ENCODE measurements around the gene AOC3. TPM values are rescaled to one million over a fixed set of nuclear protein-coding genes. Genes with fewer than 3 reads are reported as not detected.

The AOC3 gene
- total RNA-seq = 10 to 100 TPM in 1 of 4 donors, 1 to 10 TPM in 3; 4.7 to 11.2 (median 8.1) TPM

GRCh38 chr17:42850954-42851353, at the start of gene AOC3:
Gene AOC3, plus strand, starts transcription at chr17:42851199. Its CDS starts 145 bp downstream, at chr17:42851344.
- no peak for TF ChIP-seq POLR2A (IDR thresholded peaks at IDR 0.05)
- TF ChIP-seq, protein P1, sequence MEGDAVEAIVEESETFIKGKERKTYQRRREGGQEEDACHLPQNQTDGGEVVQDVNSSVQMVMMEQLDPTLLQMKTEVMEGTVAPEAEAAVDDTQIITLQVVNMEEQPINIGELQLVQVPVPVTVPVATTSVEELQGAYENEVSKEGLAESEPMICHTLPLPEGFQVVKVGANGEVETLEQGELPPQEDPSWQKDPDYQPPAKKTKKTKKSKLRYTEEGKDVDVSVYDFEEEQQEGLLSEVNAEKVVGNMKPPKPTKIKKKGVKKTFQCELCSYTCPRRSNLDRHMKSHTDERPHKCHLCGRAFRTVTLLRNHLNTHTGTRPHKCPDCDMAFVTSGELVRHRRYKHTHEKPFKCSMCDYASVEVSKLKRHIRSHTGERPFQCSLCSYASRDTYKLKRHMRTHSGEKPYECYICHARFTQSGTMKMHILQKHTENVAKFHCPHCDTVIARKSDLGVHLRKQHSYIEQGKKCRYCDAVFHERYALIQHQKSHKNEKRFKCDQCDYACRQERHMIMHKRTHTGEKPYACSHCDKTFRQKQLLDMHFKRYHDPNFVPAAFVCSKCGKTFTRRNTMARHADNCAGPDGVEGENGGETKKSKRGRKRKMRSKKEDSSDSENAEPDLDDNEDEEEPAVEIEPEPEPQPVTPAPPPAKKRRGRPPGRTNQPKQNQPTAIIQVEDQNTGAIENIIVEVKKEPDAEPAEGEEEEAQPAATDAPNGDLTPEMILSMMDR (IDR thresholded peaks at IDR 0.05) = no peak
- intact Hi-C loops (cut with DNase I; ENCODE audit: low total_unique reads) = no loop called here
- WGBS, 2 donors = 42 to 45% methylated on average over 9 of the region's 9 CpGs
- no peak within 1 kb of the TSS for H3K4me3 ChIP-seq (ENCODE audit: low read depth, poor library complexity, severe bottlenecking)
- DNase-seq (ENCODE audit: low spot score in 2 of 2) = peak in 1 of 2 donors; percentile 85

DNA sequence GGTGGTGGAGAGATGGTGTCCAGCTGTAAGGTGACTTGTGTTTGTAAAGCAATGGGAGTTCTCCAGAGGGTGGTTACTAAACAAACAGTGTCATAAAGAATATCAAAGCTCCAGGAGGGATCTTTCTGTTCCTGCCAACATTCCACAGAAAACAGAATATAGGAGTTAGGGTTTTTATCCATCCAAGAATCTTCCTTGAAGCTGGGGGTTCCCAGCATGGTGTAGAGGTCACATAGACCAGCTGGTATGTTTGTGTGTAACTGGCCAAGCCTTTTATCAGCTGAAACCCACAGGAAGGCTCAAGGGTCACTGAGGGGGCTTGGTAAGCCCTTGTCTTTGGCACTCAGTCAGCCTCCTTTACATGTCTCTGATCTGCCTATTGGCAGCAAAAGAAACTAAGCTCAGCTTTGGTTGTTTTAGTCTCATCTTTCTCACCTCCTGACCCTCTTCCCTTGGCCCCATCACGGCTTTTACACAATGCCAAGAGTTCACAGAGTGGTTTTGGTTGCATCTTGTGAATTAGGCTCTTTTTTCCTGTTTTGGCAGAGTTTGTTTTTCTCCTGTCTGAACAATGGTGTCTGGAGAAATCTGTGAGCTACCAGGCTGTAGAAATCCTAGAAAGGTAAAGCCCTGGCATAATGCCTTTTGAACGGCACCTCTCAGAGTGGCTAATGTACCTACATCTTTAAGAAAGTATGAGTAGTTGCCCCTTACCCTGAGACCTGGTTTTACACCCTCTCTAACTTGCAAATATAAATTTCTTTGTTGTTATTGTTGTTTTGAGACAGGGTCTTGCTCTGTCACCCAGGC, 47.7 kb upstream of the AOC3 start:
- WGBS, 2 donors = 66 to 81% methylated on average over 2 of the region's 2 CpGs
- no peak for TF ChIP-seq POLR2A (IDR thresholded peaks at IDR 0.05)
- TF ChIP-seq, protein P1 (IDR thresholded peaks at IDR 0.05) = no peak
- DNase-seq (ENCODE audit: low spot score in 2 of 2) = no peak
- intact Hi-C loops (cut with DNase I; ENCODE audit: low total_unique reads) = no loop called here
- H3K4me3 ChIP-seq (ENCODE audit: low read depth, poor library complexity, severe bottlenecking) = no peak overlapping the region

DNA sequence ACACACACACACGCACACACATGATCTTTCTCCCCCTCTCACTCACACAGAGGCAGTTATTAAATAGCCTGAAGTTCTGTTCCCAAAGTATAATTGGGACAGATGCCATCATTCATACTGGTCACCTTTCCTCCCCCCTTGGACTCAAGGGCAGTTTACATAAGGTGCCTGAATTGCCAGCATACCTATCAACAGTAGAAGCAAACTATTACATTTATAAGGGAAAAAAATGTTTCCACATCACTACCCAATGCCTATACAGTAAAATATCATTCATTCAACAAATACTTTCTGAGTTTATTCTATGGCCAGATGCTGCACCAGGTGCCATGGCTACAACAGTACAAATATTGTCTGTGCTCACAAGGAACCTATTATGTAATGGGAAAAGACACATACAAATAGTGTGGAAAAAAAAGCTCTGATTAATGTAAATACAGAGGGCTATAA, 46.1 kb upstream of the AOC3 start:
- TF ChIP-seq, protein P1 (IDR thresholded peaks at IDR 0.05) = no peak
- no peak for TF ChIP-seq POLR2A (IDR thresholded peaks at IDR 0.05)
- intact Hi-C loops (cut with DNase I; ENCODE audit: low total_unique reads) = no loop called here
- WGBS, 2 donors = 85 to 93% methylated on average over 1 of the region's 1 CpG
- no peak overlapping the region for H3K4me3 ChIP-seq (ENCODE audit: low read depth, poor library complexity, severe bottlenecking)
- no peak for DNase-seq (ENCODE audit: low spot score in 2 of 2)

DNA sequence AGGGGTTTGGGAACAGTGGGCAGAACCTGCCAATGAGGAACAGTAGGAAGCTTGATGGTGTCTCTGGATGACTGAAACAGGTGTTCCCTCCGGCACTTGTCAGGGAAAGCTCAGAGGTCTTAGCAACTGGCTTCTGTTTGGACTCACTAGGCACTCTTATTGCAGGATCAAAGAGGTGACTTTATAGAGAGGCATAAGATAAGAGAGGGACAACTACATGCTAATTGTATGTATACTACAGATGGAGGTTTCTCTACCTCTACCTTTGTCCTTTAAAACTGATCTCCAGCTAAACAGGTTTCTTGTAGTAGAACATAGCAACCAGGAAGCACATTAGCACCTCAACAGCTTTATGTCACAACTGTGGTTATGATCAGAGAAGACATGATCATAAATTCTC, 44.8 kb upstream of the AOC3 start:
- WGBS, 2 donors = 89% methylated on average over 1 of the region's 1 CpG
- no peak overlapping the region for H3K4me3 ChIP-seq (ENCODE audit: low read depth, poor library complexity, severe bottlenecking)
- TF ChIP-seq POLR2A (IDR thresholded peaks at IDR 0.05) = no peak
- TF ChIP-seq, protein P1 (IDR thresholded peaks at IDR 0.05) = no peak
- intact Hi-C loops (cut with DNase I; ENCODE audit: low total_unique reads) = no loop called here
- DNase-seq (ENCODE audit: low spot score in 2 of 2) = no peak

- DNase-seq (ENCODE audit: low spot score in 2 of 2) = no peak
- WGBS, 2 donors = 22 to 27% methylated on average over 3 of the region's 3 CpGs
- intact Hi-C loops (cut with DNase I; ENCODE audit: low total_unique reads) = no loop called here
- TF ChIP-seq POLR2A (IDR thresholded peaks at IDR 0.05) = no peak
- TF ChIP-seq, protein P1 (IDR thresholded peaks at IDR 0.05) = no peak
- no peak overlapping the region for H3K4me3 ChIP-seq (ENCODE audit: low read depth, poor library complexity, severe bottlenecking)
Observed at GRCh38 chr17:42809250-42809649, 41.7 kb upstream of the AOC3 start.
